Gastrocnemius medialis (tissue), 4 donors: ENCODE results near the gene SLC38A8.

Experiments
- CTCF ChIP-seq, 5 experiments: fragments of 450-650 bp in 3 of 5; fragments of 200-600 bp in 2 of 5; sonication (generic) in 2 of 5; IDR thresholded peaks in 4 of 5; conservative IDR thresholded peaks in 1 of 5; 1 replicate in 4 of 5; 2 replicates in 1 of 5; pipeline ENCODE4 v1.5.1; 2016 to 2019; ENCODE audit warnings: antibody characterized with exemption in 5 of 5, mild to moderate bottlenecking in 3 of 5, moderate library complexity in 3 of 5
- POLR2A ChIP-seq, 2 donors: fragments of 450-650 bp; IDR thresholded peaks; one replicate each; pipeline ENCODE4 v1.6.1; 2017; ENCODE audit warnings: antibody characterized with exemption in 2 of 2, mild to moderate bottlenecking in 2 of 2, moderate library complexity in 2 of 2

DNA sequence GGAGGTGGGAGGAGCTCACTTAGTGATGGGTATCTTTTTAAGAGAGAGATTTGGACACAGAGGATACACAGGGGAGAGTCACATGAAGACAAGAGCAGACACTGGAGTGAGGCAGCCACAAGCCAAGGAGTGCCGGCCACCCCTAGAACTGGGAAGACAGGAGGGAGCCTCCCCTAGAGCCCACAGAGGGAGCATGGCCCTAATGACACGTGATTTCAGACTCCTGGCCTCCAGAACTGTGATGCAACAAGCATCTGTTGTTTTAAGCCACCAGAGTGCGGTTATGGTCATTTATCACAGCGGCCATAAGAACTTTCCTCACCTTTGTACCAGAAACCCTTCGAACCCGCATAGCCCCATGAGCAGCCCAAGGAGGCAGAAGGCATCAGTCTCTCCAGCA is 33.3 kb downstream of the SLC38A8 start:
- TF ChIP-seq CTCF (IDR thresholded peaks at IDR 0.05 in 4 of 5, conservative IDR thresholded peaks at IDR 0.05 in 1 of 5), result no peak
- no peak for TF ChIP-seq POLR2A (IDR thresholded peaks at IDR 0.05)
